Endodermal cell (in vitro differentiated cells): Measurements from ENCODE around the gene XK. TPM values are rescaled to one million over a fixed set of nuclear protein-coding genes. Genes with fewer than 3 reads are reported as not detected.
"Not testable (repeated sequence)": the region's sequence is repeated elsewhere in the genome, so short reads cannot be mapped to it uniquely, and the experiment has no call there.

ENCODE experiments used
- DNase-seq: peaks from one replicate; pipeline ENCODE4 v3.0.0-alpha.2; 2017
- H3K27ac ChIP-seq: 2 replicates; pipeline ENCODE4 v1.5.1; 2013; ENCODE audit warnings: mild to moderate bottlenecking, low read depth, low read length, moderate library complexity
- H3K27me3 ChIP-seq: 2 replicates; pipeline ENCODE4 v1.6.1; 2013; ENCODE audit warnings: mild to moderate bottlenecking, low read length, moderate library complexity; ENCODE audit not compliant: insufficient read depth, control insufficient read depth, poor library complexity, severe bottlenecking
- H3K36me3 ChIP-seq: 2 replicates; pipeline ENCODE4 v1.7.0; 2013; ENCODE audit warnings: mild to moderate bottlenecking, low read length, moderate library complexity; ENCODE audit not compliant: control insufficient read depth, insufficient read depth
- H3K4me1 ChIP-seq: one replicate; pipeline ENCODE4 v1.7.0; 2013; ENCODE audit warnings: low read length; ENCODE audit not compliant: control insufficient read depth, insufficient read depth
- H3K4me3 ChIP-seq: 2 replicates; pipeline ENCODE4 v1.5.1; 2013; ENCODE audit warnings: mild to moderate bottlenecking, low read length, moderate library complexity
- H3K9ac ChIP-seq: 2 replicates; pipeline ENCODE4 v1.6.1; 2013; ENCODE audit warnings: mild to moderate bottlenecking, low read length, moderate library complexity; ENCODE audit not compliant: poor library complexity, severe bottlenecking; ENCODE audit errors: extremely low read depth
- H3K9me3 ChIP-seq: 2 replicates; pipeline ENCODE4 v1.6.1; 2013; ENCODE audit warnings: mild to moderate bottlenecking, low read length, moderate library complexity; ENCODE audit not compliant: control insufficient read depth
- H3K27ac Mint-ChIP-seq: 2 replicates; pipeline ENCODE4 v1.8.0; 2020; ENCODE audit warnings: mixed read lengths
- H3K27me3 Mint-ChIP-seq: 2 replicates; pipeline ENCODE4 v1.8.0; 2021; ENCODE audit warnings: mild to moderate bottlenecking, mixed read lengths; ENCODE audit not compliant: insufficient read depth
- H3K36me3 Mint-ChIP-seq: 2 replicates; pipeline ENCODE4 v1.8.0; 2020; ENCODE audit warnings: low read depth, mixed read lengths
- H3K4me1 Mint-ChIP-seq: 2 replicates; pipeline ENCODE4 v1.8.0; 2020; ENCODE audit warnings: mixed read lengths
- H3K4me3 Mint-ChIP-seq: 2 replicates; pipeline ENCODE4 v1.8.0; 2020; ENCODE audit warnings: mild to moderate bottlenecking, moderate library complexity, mixed read lengths
- H3K9me3 Mint-ChIP-seq: 2 replicates; pipeline ENCODE4 v1.8.0; 2020; ENCODE audit warnings: mild to moderate bottlenecking, mixed read lengths
- WGBS, 2 experiments: methylation state at CpG; one replicate each; pipeline versions ENCODE4 v1.1.5 to v1.1.7; 2013; ENCODE audit warnings: missing lambda C conversion rate in 2 of 2, mixed read lengths in 1 of 2; ENCODE audit not compliant: insufficient coverage in 1 of 2, insufficient read length in 1 of 2; 5-methylcytosine and 5-hydroxymethylcytosine counted together
- total RNA-seq, 2 donors: library from RNA; stranded (reverse); fragmentation: NEBNext Ultra II Directional in 1 of 2; extraction: Animal tissue kit (Norgen Biotek cat#: 25700) in 1 of 2; gene quantifications; 2 replicates in 1 of 2; 3 replicates in 1 of 2; pipeline ENCODE4 v1.2.1, GENCODE V29; 2021
- TF ChIP-seq, protein P1 (sequence below): fragments of 200-600 bp; sonication (generic); conservative IDR thresholded peaks from 2 replicates; pipeline ENCODE4 v1.5.0; 2021; ENCODE audit warnings: antibody characterized with exemption, mild to moderate bottlenecking

XK gene
- total RNA-seq, 2 donors from 2014 or later: 0.13 to 0.49 TPM

DNA sequence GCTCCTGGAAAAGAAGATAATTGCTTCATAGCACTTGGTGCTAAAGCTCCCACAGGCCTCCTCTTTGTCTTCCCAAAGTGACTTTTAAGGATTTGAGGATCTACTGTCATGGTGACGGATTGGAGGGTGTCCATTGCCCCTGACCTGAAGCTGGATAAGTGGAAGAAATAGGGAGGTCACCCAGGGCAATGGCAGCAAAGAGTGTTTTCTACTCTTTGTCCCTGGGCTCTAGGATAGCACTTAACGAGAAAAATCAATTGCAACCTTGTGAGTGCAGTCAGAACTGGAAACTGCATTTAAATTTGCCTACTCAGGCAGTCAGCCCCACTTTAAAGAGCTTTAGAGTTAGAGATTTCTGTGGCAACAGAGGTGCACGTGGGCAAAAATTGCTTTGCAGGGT lies 43.7 kb upstream of the XK start:
- H3K4me3 ChIP-seq: no peak overlapping the region
- H3K27me3 ChIP-seq: no peaks in the 10 kb centered on the region
- TF ChIP-seq, protein P1, sequence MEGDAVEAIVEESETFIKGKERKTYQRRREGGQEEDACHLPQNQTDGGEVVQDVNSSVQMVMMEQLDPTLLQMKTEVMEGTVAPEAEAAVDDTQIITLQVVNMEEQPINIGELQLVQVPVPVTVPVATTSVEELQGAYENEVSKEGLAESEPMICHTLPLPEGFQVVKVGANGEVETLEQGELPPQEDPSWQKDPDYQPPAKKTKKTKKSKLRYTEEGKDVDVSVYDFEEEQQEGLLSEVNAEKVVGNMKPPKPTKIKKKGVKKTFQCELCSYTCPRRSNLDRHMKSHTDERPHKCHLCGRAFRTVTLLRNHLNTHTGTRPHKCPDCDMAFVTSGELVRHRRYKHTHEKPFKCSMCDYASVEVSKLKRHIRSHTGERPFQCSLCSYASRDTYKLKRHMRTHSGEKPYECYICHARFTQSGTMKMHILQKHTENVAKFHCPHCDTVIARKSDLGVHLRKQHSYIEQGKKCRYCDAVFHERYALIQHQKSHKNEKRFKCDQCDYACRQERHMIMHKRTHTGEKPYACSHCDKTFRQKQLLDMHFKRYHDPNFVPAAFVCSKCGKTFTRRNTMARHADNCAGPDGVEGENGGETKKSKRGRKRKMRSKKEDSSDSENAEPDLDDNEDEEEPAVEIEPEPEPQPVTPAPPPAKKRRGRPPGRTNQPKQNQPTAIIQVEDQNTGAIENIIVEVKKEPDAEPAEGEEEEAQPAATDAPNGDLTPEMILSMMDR: no peak
- Mint-ChIP-seq H3K27me3 (no peaks in the 10 kb centered on the region), H3K27ac (no peak overlapping the region), H3K4me3 (no peak overlapping the region), H3K36me3 (no peaks in the 10 kb centered on the region), H3K9me3 (peaks cover 33% of the 10 kb centered on the region), H3K4me1 (peaks cover 4% of the 10 kb centered on the region)
- no peak for DNase-seq
- H3K27ac ChIP-seq: no peak overlapping the region
- no peaks in the 10 kb centered on the region for H3K4me1 ChIP-seq
- H3K9ac ChIP-seq: no peak overlapping the region
- H3K36me3 ChIP-seq: no peaks in the 10 kb centered on the region
- no peaks in the 10 kb centered on the region for H3K9me3 ChIP-seq
- WGBS, 2 experiments: 92 to 93% methylated on average over 2 to 3 of the region's 3 CpGs

- Mint-ChIP-seq H3K4me1 (peaks cover 4% of the 10 kb centered on the region), H3K36me3 (no peaks in the 10 kb centered on the region), H3K27me3 (no peaks in the 10 kb centered on the region), H3K27ac (no peak overlapping the region), H3K4me3 (no peak overlapping the region), H3K9me3 (peaks cover 31% of the 10 kb centered on the region)
- Histone ChIP-seq H3K4me1 (no peaks in the 10 kb centered on the region), H3K9ac (no peak overlapping the region), H3K4me3 (no peak overlapping the region), H3K27ac (no peak overlapping the region), H3K9me3 (no peaks in the 10 kb centered on the region), H3K36me3 (no peaks in the 10 kb centered on the region), H3K27me3 (no peaks in the 10 kb centered on the region)
- 80 to 84% methylated on average over 5 to 6 of the region's 6 CpGs for WGBS, 2 experiments
- no peak for DNase-seq
- TF ChIP-seq, protein P1: no peak
These were observed 40.9 kb upstream of the XK start for GRCh38 chrX:37644381-37645305.

GRCh38 chrX:37646254-37646653 lies 39.3 kb upstream of the XK start:
- no peak for DNase-seq
- Mint-ChIP-seq H3K4me1 (peaks cover 4% of the 10 kb centered on the region), H3K27ac (no peak overlapping the region), H3K36me3 (no peaks in the 10 kb centered on the region), H3K27me3 (no peaks in the 10 kb centered on the region), H3K4me3 (no peak overlapping the region), H3K9me3 (peaks cover 28% of the 10 kb centered on the region)
- TF ChIP-seq, protein P1: peak; percentile 56
- Histone ChIP-seq H3K36me3 (no peaks in the 10 kb centered on the region), H3K4me3 (no peak overlapping the region), H3K9me3 (no peaks in the 10 kb centered on the region), H3K4me1 (no peaks in the 10 kb centered on the region), H3K27me3 (no peaks in the 10 kb centered on the region), H3K27ac (no peak overlapping the region), H3K9ac (no peak overlapping the region)

GRCh38 chrX:37650879-37651278 lies 34.7 kb upstream of the XK start:
- not testable (repeated sequence) for H3K9me3 ChIP-seq, H3K27me3 ChIP-seq, H3K36me3 Mint-ChIP-seq, DNase-seq, H3K36me3 ChIP-seq, H3K4me1 ChIP-seq, H3K27ac Mint-ChIP-seq, H3K9ac ChIP-seq, H3K4me3 ChIP-seq, H3K27ac ChIP-seq, H3K27me3 Mint-ChIP-seq, H3K4me3 Mint-ChIP-seq, H3K4me1 Mint-ChIP-seq
- peaks cover 28% of the 10 kb centered on the region for H3K9me3 Mint-ChIP-seq
- WGBS, 2 experiments: 88% methylated on average over 1 of the region's 2 CpGs; no CpG with 5 or more reads in 1 of the 2 experiments
